Smooth muscle cell (in vitro differentiated cells): Measurements from ENCODE around the gene LRRC45. TPM values are rescaled to one million over a fixed set of nuclear protein-coding genes. Genes with fewer than 3 reads are reported as not detected.
"Not testable (repeated sequence)": the region's sequence is repeated elsewhere in the genome, so short reads cannot be mapped to it uniquely, and the experiment has no call there.

Source experiments
- DNase-seq: peaks from one replicate; lab custom pipeline; 2025; ENCODE audit not compliant: unreplicated experiment; lab: John Stamatoyannopoulos, UW
- H2AFZ ChIP-seq: fragments of 200-600 bp; sonication (generic); 2 replicates; pipeline ENCODE4 v1.6.0; 2016; ENCODE audit warnings: antibody characterized with exemption, low read depth, mild to moderate bottlenecking
- H3F3A ChIP-seq: fragments of 200-600 bp; sonication (generic); 2 replicates; pipeline ENCODE4 v1.6.0; 2017; ENCODE audit warnings: antibody characterized with exemption, low read depth
- H3K27ac ChIP-seq: fragments of 200-600 bp; sonication (generic); 2 replicates; pipeline ENCODE4 v1.5.1; 2016; ENCODE audit warnings: low read depth, mild to moderate bottlenecking
- H3K27me3 ChIP-seq: fragments of 200-600 bp; sonication (generic); 2 replicates; pipeline ENCODE4 v1.6.1; 2016; ENCODE audit warnings: low read depth, mild to moderate bottlenecking
- H3K36me3 ChIP-seq: fragments of 200-600 bp; sonication (generic); 2 replicates; pipeline ENCODE4 v1.5.1; 2016; ENCODE audit warnings: low read depth
- H3K4me1 ChIP-seq: fragments of 200-600 bp; sonication (generic); 2 replicates; pipeline ENCODE4 v1.5.1; 2016; ENCODE audit warnings: low read depth
- H3K4me2 ChIP-seq: fragments of 200-600 bp; sonication (generic); 2 replicates; pipeline ENCODE4 v1.6.0; 2016; ENCODE audit warnings: mild to moderate bottlenecking
- H3K4me3 ChIP-seq: fragments of 200-600 bp; sonication (generic); 2 replicates; pipeline ENCODE4 v1.5.1; 2016; ENCODE audit warnings: mild to moderate bottlenecking
- H3K79me2 ChIP-seq: fragments of 200-600 bp; sonication (generic); 2 replicates; pipeline ENCODE4 v1.6.0; 2016; ENCODE audit warnings: low read depth, mild to moderate bottlenecking
- H3K9ac ChIP-seq: fragments of 200-600 bp; sonication (generic); 2 replicates; pipeline ENCODE4 v1.6.0; 2016; ENCODE audit warnings: low read depth
- H3K9me3 ChIP-seq: fragments of 200-600 bp; sonication (generic); replicated peaks from 2 replicates; pipeline ENCODE4 v1.5.1; 2016; ENCODE audit warnings: low read depth
- H4K20me1 ChIP-seq: fragments of 200-600 bp; sonication (generic); 2 replicates; pipeline ENCODE4 v1.6.0; 2016; ENCODE audit warnings: low read depth
- WGBS: methylation state at CpG from one replicate; pipeline ENCODE4 v1.1.7; 2016; ENCODE audit warnings: low lambda C conversion rate; 5-methylcytosine and 5-hydroxymethylcytosine counted together
- polyA plus RNA-seq: library from polyadenylated mRNA; unstranded; fragments of >200 nt; fragmentation: Nextera tagmentation; extraction: Ambion mirVana; gene quantifications from 2 replicates; pipeline ENCODE4 v1.2.1, GENCODE V29; 2016
- total RNA-seq: library from RNA; depleted of rRNA; stranded (reverse); fragments of >200 nt; gene quantifications from 2 replicates; pipeline ENCODE4 v1.2.3, GENCODE V29; 2014
- TF ChIP-seq, protein P1 (sequence below): fragments of 200-600 bp; sonication (generic); IDR thresholded peaks from 2 replicates; pipeline ENCODE4 v1.5.1; 2017; ENCODE audit warnings: borderline replicate concordance, mild to moderate bottlenecking, antibody characterized with exemption; ENCODE audit not compliant: insufficient read depth, poor library complexity, severe bottlenecking

Gene LRRC45
- total and polyA plus RNA-seq, 2 experiments from 2014 or later, result 9.6 to 13.5 TPM

DNA sequence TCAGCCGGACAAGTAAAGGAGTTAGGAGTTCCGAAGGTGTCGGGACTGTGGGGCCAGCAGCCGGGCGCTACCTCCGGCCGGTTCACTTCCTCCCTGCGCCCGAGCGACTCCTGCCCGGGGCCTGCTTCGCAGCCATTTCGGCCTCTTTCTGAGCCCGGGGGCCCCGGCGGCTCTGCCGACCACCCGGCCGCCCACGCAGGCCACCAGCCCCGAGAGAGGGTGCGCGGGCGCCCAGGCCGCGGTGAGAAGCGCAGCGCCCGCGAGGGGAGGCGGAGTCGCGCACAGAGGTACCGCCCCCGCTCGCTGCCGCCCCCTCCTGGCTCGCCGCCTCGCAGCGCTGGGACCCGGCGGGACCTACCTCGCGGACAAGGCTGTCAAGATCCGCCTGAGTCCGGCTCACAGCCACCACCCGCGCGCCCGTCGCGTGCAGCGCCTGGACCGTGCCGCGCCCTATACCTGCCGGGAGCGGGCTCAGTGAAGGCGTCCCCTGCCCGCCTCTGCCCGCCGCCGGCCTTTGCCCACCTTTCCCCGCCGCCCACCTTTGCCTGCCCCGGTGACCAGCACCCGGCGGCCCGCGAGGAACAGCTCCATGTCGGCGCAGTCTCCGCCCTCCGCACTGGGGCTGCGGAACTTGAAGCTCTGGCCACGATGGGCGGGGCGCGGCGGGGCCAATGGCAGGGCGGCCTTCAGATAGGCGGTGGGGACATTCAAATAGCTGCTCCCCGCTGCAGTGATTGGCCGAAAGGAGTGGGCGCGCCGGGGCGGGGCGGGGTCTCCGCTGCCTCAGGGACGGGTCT is 14.2 kb downstream of the LRRC45 start, which contains the start of gene DCXR:
TSS of gene DCXR (minus strand) at position 606 of the 797 bp plus-strand sequence. CDS start at position 591, 15 bp downstream.
- peak; percentile 96 for DNase-seq
- Histone ChIP-seq H3K4me3 (peak within 1 kb of the TSS; percentile 60), H2AFZ (peak within 1 kb of the TSS; percentile 86), H3K79me2 (no peaks in the 10 kb centered on the region), H3K9me3 (no peaks in the 10 kb centered on the region), H3K4me2 (peak within 1 kb of the TSS; percentile 94), H3K4me1 (peaks cover 6% of the 10 kb centered on the region), H4K20me1 (no peaks in the 10 kb centered on the region), H3K27me3 (no peaks in the 10 kb centered on the region), H3F3A (peaks cover 6% of the 10 kb centered on the region), H3K9ac (peak within 1 kb of the TSS; percentile 52), H3K36me3 (no peaks in the 10 kb centered on the region), H3K27ac (peak within 1 kb of the TSS; percentile 44)
- 1% methylated on average over 53 of the region's 92 CpGs for WGBS
- TF ChIP-seq, protein P1, sequence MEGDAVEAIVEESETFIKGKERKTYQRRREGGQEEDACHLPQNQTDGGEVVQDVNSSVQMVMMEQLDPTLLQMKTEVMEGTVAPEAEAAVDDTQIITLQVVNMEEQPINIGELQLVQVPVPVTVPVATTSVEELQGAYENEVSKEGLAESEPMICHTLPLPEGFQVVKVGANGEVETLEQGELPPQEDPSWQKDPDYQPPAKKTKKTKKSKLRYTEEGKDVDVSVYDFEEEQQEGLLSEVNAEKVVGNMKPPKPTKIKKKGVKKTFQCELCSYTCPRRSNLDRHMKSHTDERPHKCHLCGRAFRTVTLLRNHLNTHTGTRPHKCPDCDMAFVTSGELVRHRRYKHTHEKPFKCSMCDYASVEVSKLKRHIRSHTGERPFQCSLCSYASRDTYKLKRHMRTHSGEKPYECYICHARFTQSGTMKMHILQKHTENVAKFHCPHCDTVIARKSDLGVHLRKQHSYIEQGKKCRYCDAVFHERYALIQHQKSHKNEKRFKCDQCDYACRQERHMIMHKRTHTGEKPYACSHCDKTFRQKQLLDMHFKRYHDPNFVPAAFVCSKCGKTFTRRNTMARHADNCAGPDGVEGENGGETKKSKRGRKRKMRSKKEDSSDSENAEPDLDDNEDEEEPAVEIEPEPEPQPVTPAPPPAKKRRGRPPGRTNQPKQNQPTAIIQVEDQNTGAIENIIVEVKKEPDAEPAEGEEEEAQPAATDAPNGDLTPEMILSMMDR, result peak; percentile 79

DNA sequence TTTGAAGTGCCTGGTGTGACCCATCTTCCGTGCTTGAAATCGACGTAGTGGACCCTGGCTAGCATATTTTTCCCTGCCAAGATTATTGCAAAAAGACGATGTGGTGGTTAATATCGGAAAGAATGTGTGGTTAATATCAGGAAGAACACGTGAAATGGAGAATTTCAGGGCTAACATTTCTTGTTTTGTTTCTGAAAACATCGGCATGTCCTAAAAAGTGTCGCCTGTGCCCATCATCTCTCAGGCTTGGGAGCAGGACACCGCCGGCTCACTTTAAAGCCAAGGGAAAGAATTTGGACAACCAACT is 14.7 kb downstream of the LRRC45 start:
- Histone ChIP-seq H3K4me3 (peak overlapping the region; percentile 60), H3K4me1 (peaks cover 6% of the 10 kb centered on the region), H3K9me3 (no peaks in the 10 kb centered on the region), H3K4me2 (peak overlapping the region; percentile 94), H3F3A (peaks cover 6% of the 10 kb centered on the region), H3K36me3 (no peaks in the 10 kb centered on the region), H3K27me3 (no peaks in the 10 kb centered on the region), H3K27ac (no peak overlapping the region), H3K79me2 (no peaks in the 10 kb centered on the region), H3K9ac (no peak overlapping the region), H2AFZ (no peak overlapping the region), H4K20me1 (no peaks in the 10 kb centered on the region)
- 23% methylated on average over 10 of the region's 10 CpGs for whole genome bisulfite sequencing
- no peak for DNase-seq
- TF ChIP-seq, protein P1, result no peak

DNA sequence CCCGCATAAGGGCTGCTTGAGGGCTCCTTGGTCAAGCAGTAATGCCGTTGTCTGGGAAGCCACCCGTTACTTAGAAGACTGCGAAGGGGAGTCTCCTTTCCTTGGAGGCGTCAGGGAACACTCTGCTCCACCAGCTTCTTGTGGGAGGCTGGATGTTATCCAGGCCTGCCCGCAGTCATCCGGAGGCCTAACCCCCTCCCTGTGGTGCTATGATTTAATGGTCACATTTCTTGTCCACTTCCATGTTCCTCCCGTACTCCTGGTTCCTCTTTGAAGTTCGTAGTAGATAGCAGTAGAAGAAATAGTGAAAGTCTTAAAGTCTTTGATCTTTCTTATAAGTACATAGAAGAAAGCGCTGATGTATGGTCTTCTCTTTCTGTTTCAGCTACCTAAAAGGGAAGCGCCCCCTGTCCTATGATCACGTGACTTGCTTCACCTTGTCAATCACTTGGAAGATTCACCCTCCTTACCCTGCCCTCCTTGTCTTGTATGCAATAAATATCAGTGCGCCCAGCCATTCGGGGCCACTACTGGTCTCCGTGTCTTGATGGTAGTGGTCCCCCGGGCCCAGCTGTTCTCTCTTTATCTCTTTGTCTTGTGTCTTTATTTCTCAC is 15.8 kb downstream of the LRRC45 start:
- not testable (repeated sequence) for H3F3A ChIP-seq, H3K79me2 ChIP-seq, H3K36me3 ChIP-seq, H2AFZ ChIP-seq, H3K9me3 ChIP-seq, DNase-seq, H3K27ac ChIP-seq, H3K9ac ChIP-seq, H3K4me2 ChIP-seq, H3K4me3 ChIP-seq, H4K20me1 ChIP-seq, H3K4me1 ChIP-seq, H3K27me3 ChIP-seq
- WGBS, result 91% methylated on average over 16 of the region's 16 CpGs

DNA sequence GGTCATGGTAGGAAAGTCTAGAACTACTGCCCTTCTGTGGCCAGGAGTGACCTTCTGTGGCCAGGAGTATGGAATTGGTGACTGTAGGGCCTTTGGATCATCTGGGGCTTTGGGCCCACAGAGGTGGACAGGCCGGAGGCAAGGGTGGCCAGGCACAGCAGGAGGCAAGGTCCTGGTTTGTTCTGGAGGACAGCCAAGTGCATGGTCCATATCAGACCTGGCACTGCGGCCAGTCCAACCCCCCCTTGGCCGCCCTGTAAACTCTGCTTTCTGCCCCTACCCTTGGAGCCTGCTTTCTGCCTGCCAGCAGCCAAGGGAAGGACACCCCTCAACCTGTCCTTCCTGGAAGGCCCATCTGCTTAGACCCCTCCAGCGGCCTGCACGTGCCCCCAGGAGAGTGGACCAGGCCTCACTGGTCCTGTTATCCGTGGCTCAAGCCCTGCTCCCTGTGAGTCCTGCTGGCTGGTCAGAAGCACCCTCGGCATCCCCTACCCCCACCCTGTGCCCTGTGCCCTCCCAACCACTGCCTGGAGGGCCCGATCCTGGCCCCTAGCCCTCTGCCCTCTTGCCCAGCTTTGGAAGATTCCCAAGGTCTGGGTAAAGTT is 16.7 kb downstream of the LRRC45 start:
- TF ChIP-seq, protein P1, result no peak
- no peak overlapping the region for H3K4me2 ChIP-seq
- H3K27me3 ChIP-seq, result no peaks in the 10 kb centered on the region
- no peaks in the 10 kb centered on the region for H4K20me1 ChIP-seq
- no peak overlapping the region for H3K4me3 ChIP-seq
- H3K79me2 ChIP-seq, result no peaks in the 10 kb centered on the region
- no peak overlapping the region for H3K9ac ChIP-seq
- no peak overlapping the region for H2AFZ ChIP-seq
- H3K36me3 ChIP-seq, result no peaks in the 10 kb centered on the region
- no peaks in the 10 kb centered on the region for H3K9me3 ChIP-seq
- WGBS, result 98% methylated on average over 8 of the region's 8 CpGs
- H3F3A ChIP-seq, result peaks cover 6% of the 10 kb centered on the region
- H3K27ac ChIP-seq, result no peak overlapping the region
- no peak for DNase-seq
- H3K4me1 ChIP-seq, result peaks cover 6% of the 10 kb centered on the region
